ENCODE data around the gene TESMIN. TPM values are rescaled to one million over a fixed set of nuclear protein-coding genes. Genes with fewer than 3 reads are reported as not detected.

Gene TESMIN
- total and polyA plus RNA-seq, 2 of the 13 experiments (the other 11 are each of a cell fraction or from before 2014, with no cell fraction given): 0.15 to 0.45 TPM

DNA sequence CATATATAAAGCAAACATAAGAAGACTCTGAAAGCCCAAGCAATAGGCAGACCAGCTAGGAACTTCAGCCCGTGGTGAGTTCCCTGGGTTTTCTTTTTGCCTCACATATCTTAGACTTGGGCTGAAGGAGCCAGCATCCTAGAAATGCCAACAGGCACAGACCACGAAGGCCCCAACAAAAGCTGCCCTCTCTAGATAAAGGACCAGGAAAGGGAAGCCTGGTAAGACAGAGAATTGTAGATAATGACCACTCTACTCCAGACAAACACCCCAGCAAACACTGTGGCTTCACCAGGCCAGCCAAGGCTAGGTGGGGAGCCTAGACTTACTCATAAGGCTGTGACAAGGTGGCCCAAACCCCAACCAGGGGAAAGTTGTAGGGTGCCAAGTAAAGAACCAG is 55.8 kb downstream of the TESMIN start:
- Histone ChIP-seq H3K36me3 (replicated peaks in 1 of 2; ENCODE audit: control insufficient read depth in 1 of 2, insufficient read depth in 2 of 2, low read length in 2 of 2) (no peaks in the 10 kb centered on the region), H3K9ac (ENCODE audit: insufficient read depth, low read depth, low read length) (no peak overlapping the region), H3K9me3 (ENCODE audit: low read length) (no peaks in the 10 kb centered on the region), H4K20me1 (ENCODE audit: insufficient read depth, low read length) (no peaks in the 10 kb centered on the region), H3K4me1 (ENCODE audit: insufficient read depth, low read length) (no peaks in the 10 kb centered on the region), H2AFZ (ENCODE audit: low read length) (no peak overlapping the region), H3K4me2 (ENCODE audit: low read depth, low read length) (no peak overlapping the region), H3K79me2 (ENCODE audit: insufficient read depth, low read length) (no peaks in the 10 kb centered on the region), H3K4me3 (replicated peaks in 1 of 3; ENCODE audit: insufficient read depth in 1 of 3, low read depth in 2 of 3, low read length in 3 of 3) (no peak overlapping the region), H3K27ac (ENCODE audit: extremely low read length, insufficient read depth, low read length) (no peak overlapping the region), H3K27me3 (ENCODE audit: control insufficient read depth in 1 of 2, insufficient read depth in 2 of 2, low read length in 2 of 2) (peaks cover 2 to 9% of the 10 kb centered on the region in 2 experiments; a peak in 2 of 5 replicates)
- WGBS (ENCODE audit: low lambda C conversion rate): 0% methylated on average over 2 of the region's 2 CpGs
- BruUV-seq (replicated peaks): no TSS peak
- ATAC-seq: no peak
- no peak for DNase-seq (ENCODE audit: low spot score)
- FAIRE-seq: no peak
- intact Hi-C loops (cut with micrococcal nuclease; ENCODE audit: unreplicated experiment): no loop called here
- CTCF ChIA-PET (ENCODE audit: low intra/inter-chr PET ratio, low total read pairs): no interaction called here
- in situ Hi-C loops (cut with HindIII; ENCODE audit: extremely low pct_ligation_motif_present, low pct_unique_long_range_greater_than_20kb): no loop called here
- TF ChIP-seq, protein P1, sequence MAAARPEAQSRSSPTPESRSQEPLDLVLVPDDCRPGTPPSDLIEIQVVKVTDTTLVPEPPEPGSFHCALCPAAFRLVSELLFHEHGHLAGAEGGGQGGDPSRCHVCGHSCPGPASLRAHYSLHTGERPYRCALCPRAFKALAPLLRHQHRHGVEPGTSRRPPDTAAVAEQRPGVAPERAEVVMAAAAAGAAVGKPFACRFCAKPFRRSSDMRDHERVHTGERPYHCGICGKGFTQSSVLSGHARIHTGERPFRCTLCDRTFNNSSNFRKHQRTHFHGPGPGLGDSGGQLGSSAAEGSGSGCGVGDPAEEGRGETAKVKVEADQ (CRISPR knock-in tag; IDR thresholded peaks at IDR 0.05; ENCODE audit: borderline replicate concordance): no peak
- TF ChIP-seq, protein P2, sequence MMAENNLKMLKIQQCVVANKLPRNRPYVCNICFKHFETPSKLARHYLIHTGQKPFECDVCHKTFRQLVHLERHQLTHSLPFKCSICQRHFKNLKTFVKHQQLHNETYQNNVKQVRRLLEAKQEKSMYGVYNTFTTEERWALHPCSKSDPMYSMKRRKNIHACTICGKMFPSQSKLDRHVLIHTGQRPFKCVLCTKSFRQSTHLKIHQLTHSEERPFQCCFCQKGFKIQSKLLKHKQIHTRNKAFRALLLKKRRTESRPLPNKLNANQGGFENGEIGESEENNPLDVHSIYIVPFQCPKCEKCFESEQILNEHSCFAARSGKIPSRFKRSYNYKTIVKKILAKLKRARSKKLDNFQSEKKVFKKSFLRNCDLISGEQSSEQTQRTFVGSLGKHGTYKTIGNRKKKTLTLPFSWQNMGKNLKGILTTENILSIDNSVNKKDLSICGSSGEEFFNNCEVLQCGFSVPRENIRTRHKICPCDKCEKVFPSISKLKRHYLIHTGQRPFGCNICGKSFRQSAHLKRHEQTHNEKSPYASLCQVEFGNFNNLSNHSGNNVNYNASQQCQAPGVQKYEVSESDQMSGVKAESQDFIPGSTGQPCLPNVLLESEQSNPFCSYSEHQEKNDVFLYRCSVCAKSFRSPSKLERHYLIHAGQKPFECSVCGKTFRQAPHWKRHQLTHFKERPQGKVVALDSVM (CRISPR knock-in tag; IDR thresholded peaks at IDR 0.05): no peak
- POLR2A ChIA-PET: no interaction called here

DNA sequence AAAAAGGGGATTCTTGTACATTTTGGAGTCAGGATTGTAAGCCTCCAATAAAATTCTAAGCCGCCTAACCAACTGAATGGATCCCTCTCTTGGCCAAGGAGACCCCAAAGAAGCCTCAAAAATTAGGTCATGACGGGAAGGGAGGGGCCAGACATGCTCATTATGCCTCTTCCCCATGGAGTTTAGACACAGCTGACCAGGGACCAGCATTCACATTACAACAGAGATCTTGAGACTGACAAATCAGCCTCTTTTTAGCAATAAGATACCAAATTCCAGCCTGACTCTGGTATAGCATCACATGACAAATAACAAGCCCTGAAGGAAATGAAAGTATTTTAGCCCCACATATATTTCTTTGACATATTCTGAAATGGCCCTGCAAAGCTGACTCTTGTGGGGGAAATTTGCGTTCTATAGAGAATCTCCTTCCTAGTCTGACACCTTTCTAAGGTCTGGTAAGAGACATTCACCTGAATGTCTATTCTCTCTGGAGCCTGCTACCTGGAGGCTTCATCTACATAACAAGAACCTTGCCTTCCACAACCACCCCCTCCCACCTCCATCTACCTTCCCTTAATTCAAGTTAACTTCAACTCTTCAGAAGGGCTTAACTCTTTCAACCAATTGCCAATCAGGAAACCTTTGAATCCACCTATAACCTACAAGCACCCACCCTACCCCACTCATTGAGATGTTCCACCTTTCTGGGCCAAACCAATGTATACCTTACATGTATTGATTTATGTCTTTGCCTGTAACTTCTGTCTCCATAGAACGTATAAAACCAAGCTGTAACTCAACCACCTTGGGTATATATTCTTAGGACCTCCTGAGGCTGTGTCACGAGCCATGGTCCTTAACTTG is 56.7 kb downstream of the TESMIN start:
- Histone ChIP-seq H3K27me3 (ENCODE audit: control insufficient read depth in 1 of 2, insufficient read depth in 2 of 2, low read length in 2 of 2) (peaks cover 2 to 18% of the 10 kb centered on the region in 2 experiments; a peak in 4 of 5 replicates), H4K20me1 (ENCODE audit: insufficient read depth, low read length) (no peaks in the 10 kb centered on the region), H3K4me2 (ENCODE audit: low read depth, low read length) (no peak overlapping the region), H3K36me3 (replicated peaks in 1 of 2; ENCODE audit: control insufficient read depth in 1 of 2, insufficient read depth in 2 of 2, low read length in 2 of 2) (no peaks in the 10 kb centered on the region), H3K79me2 (ENCODE audit: insufficient read depth, low read length) (no peaks in the 10 kb centered on the region), H3K9ac (ENCODE audit: insufficient read depth, low read depth, low read length) (no peak overlapping the region), H3K4me3 (replicated peaks in 1 of 3; ENCODE audit: insufficient read depth in 1 of 3, low read depth in 2 of 3, low read length in 3 of 3) (no peak overlapping the region), H3K9me3 (ENCODE audit: low read length) (no peaks in the 10 kb centered on the region), H3K4me1 (ENCODE audit: insufficient read depth, low read length) (no peaks in the 10 kb centered on the region), H3K27ac (ENCODE audit: extremely low read length, insufficient read depth, low read length) (no peak overlapping the region), H2AFZ (ENCODE audit: low read length) (no peak overlapping the region)
- CTCF ChIA-PET (ENCODE audit: low intra/inter-chr PET ratio, low total read pairs): no interaction called here
- DNase-seq (ENCODE audit: low spot score) (no peak), FAIRE-seq (no peak), ATAC-seq (no peak)
- TF ChIP-seq KLF6 (CRISPR knock-in tag; IDR thresholded peaks at IDR 0.05) (no peak), HOXA9 (CRISPR knock-in tag; IDR thresholded peaks at IDR 0.05; ENCODE audit: borderline replicate concordance) (no peak), SIX4 (CRISPR knock-in tag; IDR thresholded peaks at IDR 0.05) (no peak), ZNF674 (CRISPR knock-in tag; IDR thresholded peaks at IDR 0.05; ENCODE audit: low read depth) (no peak), RFXANK (CRISPR knock-in tag; IDR thresholded peaks at IDR 0.05) (no peak), ESRRA (CRISPR knock-in tag; IDR thresholded peaks at IDR 0.05; ENCODE audit: low read depth) (no peak), TCF12 (IDR thresholded peaks at IDR 0.05) (no peak), TCF12 (CRISPR knock-in tag; IDR thresholded peaks at IDR 0.05) (no peak)
- TF ChIP-seq, protein P3, sequence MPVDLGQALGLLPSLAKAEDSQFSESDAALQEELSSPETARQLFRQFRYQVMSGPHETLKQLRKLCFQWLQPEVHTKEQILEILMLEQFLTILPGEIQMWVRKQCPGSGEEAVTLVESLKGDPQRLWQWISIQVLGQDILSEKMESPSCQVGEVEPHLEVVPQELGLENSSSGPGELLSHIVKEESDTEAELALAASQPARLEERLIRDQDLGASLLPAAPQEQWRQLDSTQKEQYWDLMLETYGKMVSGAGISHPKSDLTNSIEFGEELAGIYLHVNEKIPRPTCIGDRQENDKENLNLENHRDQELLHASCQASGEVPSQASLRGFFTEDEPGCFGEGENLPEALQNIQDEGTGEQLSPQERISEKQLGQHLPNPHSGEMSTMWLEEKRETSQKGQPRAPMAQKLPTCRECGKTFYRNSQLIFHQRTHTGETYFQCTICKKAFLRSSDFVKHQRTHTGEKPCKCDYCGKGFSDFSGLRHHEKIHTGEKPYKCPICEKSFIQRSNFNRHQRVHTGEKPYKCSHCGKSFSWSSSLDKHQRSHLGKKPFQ (CRISPR knock-in tag; IDR thresholded peaks at IDR 0.05; ENCODE audit: insufficient replicate concordance): no peak
- WGBS (ENCODE audit: low lambda C conversion rate): 8% methylated on average over 5 of the region's 5 CpGs
- in situ Hi-C loops (cut with HindIII; ENCODE audit: extremely low pct_ligation_motif_present, low pct_unique_long_range_greater_than_20kb): no loop called here
- POLR2A ChIA-PET: no interaction called here
- no TSS peak for BruUV-seq (replicated peaks)
- intact Hi-C loops (cut with micrococcal nuclease; ENCODE audit: unreplicated experiment): no loop called here

All from HepG2 (cell line).